ENCODE results near the gene ABCG1. TPM values are rescaled to one million over a fixed set of nuclear protein-coding genes. Genes with fewer than 3 reads are reported as not detected.

ABCG1 gene
- total and polyA plus RNA-seq, 2 donors (not counting 3 experiments of a cell fraction or from before 2014, with no cell fraction given): 6.7 to 19.6 TPM

DNA sequence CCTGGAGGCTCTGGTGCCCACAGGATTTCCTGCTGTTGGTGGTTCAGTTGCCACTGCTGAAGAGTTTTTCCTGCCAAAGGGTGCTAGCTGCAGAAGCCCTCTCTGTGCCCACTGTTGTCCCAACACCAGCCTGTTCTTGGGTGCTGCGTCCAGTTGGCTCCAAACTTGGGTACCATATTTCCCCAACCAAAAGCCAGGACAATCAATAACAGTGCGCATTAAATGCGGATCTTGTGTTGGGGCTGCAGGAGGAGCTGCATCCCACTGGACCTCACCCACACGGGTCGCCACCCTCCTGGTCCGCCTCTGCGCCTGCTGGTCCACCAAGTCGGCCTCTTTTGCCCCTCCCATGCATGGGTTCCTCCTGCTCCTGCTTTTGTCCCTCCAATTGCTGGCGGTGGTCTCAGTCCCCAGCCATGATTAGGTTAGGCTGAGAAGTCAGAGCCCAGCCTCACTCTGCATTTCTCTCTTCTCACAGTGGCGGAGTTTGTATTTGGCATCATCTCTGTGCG lies 9.8 kb downstream of the ABCG1 start:
- H3K36me3 ChIP-seq (ENCODE audit: control insufficient read depth in 2 of 2, extremely low read depth in 1 of 2, insufficient read depth in 2 of 2, low read length in 2 of 2): no peaks in the 10 kb centered on the region
- TF ChIP-seq JUN (IDR thresholded peaks at IDR 0.05; ENCODE audit: borderline replicate concordance, insufficient read depth, insufficient read length, low read depth): no peak
- no peak for TF ChIP-seq MYC (IDR thresholded peaks at IDR 0.05; ENCODE audit: low read depth, low read length)
- no peak for TF ChIP-seq POLR2A (IDR thresholded peaks at IDR 0.05; ENCODE audit: low read depth, low read length)
- TF ChIP-seq POLR2AphosphoS5 (IDR thresholded peaks at IDR 0.05; ENCODE audit: insufficient read depth, low read depth, low read length): no peak
- TF ChIP-seq FOS (IDR thresholded peaks at IDR 0.05; ENCODE audit: borderline replicate concordance, insufficient read depth, low read length): no peak
- TF ChIP-seq, protein P1, sequence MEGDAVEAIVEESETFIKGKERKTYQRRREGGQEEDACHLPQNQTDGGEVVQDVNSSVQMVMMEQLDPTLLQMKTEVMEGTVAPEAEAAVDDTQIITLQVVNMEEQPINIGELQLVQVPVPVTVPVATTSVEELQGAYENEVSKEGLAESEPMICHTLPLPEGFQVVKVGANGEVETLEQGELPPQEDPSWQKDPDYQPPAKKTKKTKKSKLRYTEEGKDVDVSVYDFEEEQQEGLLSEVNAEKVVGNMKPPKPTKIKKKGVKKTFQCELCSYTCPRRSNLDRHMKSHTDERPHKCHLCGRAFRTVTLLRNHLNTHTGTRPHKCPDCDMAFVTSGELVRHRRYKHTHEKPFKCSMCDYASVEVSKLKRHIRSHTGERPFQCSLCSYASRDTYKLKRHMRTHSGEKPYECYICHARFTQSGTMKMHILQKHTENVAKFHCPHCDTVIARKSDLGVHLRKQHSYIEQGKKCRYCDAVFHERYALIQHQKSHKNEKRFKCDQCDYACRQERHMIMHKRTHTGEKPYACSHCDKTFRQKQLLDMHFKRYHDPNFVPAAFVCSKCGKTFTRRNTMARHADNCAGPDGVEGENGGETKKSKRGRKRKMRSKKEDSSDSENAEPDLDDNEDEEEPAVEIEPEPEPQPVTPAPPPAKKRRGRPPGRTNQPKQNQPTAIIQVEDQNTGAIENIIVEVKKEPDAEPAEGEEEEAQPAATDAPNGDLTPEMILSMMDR (IDR thresholded peaks at IDR 0.05; ENCODE audit: extremely low read depth in 1 of 2, insufficient read depth in 1 of 2, low read depth in 1 of 2, low read length in 2 of 2): no peak
- TF ChIP-seq EZH2 (IDR thresholded peaks at IDR 0.05; ENCODE audit: borderline replicate concordance, low read depth, low read length, severe bottlenecking): no peak
- TF ChIP-seq GATA2 (IDR thresholded peaks at IDR 0.05; ENCODE audit: insufficient read depth, insufficient read length, low read depth, low read length): no peak
- TF ChIP-seq, protein P2, sequence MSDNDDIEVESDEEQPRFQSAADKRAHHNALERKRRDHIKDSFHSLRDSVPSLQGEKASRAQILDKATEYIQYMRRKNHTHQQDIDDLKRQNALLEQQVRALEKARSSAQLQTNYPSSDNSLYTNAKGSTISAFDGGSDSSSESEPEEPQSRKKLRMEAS (IDR thresholded peaks at IDR 0.05; ENCODE audit: insufficient read depth, insufficient read length): no peak
- H3K27me3 ChIP-seq (ENCODE audit: control insufficient read depth in 2 of 2, insufficient read depth in 2 of 2, low read length in 2 of 2): peaks cover 0 to 2% of the 10 kb centered on the region in 2 experiments
- no peaks in the 10 kb centered on the region for H3K9me3 ChIP-seq (replicated peaks; ENCODE audit: control insufficient read depth, insufficient read depth, low read length)
- H3K9ac ChIP-seq (replicated peaks; ENCODE audit: extremely low read depth, insufficient read depth, low read length): no peak overlapping the region
- intact Hi-C loops (cut with micrococcal nuclease) (loop anchor here (2.0 kb wide), 1 partner anchor 74 kb away; no protein-coding TSS in a partner anchor), dilution Hi-C loops (cut with MboI; ENCODE audit: extremely low pct_ligation_motif_present, low sequenced_read_pairs) (no loop called here)
- no peak overlapping the region for H3K4me3 ChIP-seq (replicated peaks in 1 of 3; ENCODE audit: insufficient read depth in 1 of 3, low read depth in 1 of 3, low read length in 3 of 3)
- H2AFZ ChIP-seq (ENCODE audit: low read depth, low read length): no peak overlapping the region
- ChIA-PET POLR2A (interaction anchor here (1.6 kb wide), 1 partner anchor 9 kb away, joined by 5 read pairs; the partner anchor contains the start of gene ABCG1), CTCF (interaction anchor here (0.9 to 2.1 kb wide), 4 partner anchors 9 to 81 kb away, joined by 4 to 10 read pairs (median 6); no protein-coding TSS in a partner anchor)
- BruUV-seq (replicated peaks): no TSS peak
- peaks cover 23% of the 10 kb centered on the region for H3K4me1 ChIP-seq (ENCODE audit: control insufficient read depth, extremely low read depth, insufficient read depth, low read length)
- H3K79me2 ChIP-seq (ENCODE audit: control insufficient read depth, insufficient read depth, low read length): no peaks in the 10 kb centered on the region
- peak overlapping the region; percentile 2 for H3K27ac ChIP-seq (ENCODE audit: insufficient read depth, low read depth, low read length)
- H3K9me1 ChIP-seq (replicated peaks; ENCODE audit: control insufficient read depth, extremely low read depth, insufficient read depth, low read length): no peaks in the 10 kb centered on the region
- DNase-seq (ENCODE audit: low read depth, low spot score) (no peak), FAIRE-seq (no peak)
- no peaks in the 10 kb centered on the region for H4K20me1 ChIP-seq (replicated peaks; ENCODE audit: control insufficient read depth, extremely low read depth, insufficient read depth, low read length)
- H3K4me2 ChIP-seq (ENCODE audit: insufficient read depth, low read length): no peak overlapping the region

Measured in endothelial cell of umbilical vein (primary cell).